B cell (primary cell): Measurements from ENCODE around the gene SGCA.

ENCODE experiments used
- EZH2 ChIP-seq: IDR thresholded peaks from 2 replicates; pipeline ENCODE4 v1.6.1; 2012; ENCODE audit warnings: borderline replicate concordance, low read depth, mild to moderate bottlenecking, moderate library complexity, low read length; ENCODE audit not compliant: insufficient read depth, poor library complexity, severe bottlenecking
- TF ChIP-seq, protein P1 (sequence below): fragments of 200-600 bp; IDR thresholded peaks from one replicate; pipeline ENCODE4 v1.8.0; 2022; ENCODE audit warnings: antibody characterized with exemption, mild to moderate bottlenecking

DNA sequence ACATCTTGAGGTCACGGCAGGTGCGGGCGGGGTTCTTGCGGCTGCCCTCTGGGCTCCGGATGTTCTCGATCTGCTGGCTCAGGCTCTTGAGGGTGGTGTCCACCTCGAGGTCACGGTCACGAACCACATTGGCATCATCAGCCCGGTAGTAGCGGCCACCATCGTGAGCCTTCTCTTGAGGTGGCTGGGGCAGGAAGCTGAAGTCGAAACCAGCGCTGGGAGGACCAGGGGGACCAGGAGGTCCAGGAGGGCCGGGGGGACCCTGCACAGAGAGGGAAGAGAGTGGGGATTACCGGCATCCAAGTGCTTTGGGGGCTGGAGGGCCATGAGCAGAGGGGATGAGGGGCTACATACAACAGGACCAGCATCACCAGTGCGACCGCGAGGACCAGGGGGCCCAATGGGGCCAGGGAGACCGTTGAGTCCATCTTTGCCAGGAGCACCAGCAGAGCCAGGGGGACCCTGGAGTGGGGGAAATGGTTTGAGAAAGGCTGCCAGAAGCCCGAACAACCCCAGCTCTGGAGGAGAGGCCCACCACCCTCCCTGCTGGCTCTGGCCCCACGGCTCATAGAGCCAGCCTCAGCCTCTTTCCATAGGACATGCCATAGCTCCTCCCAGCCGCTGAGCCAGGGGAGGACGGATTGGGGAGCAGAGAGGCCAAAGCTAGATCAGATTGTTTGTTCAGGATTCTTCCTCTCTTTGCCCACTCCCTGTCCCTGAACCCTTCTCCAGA lies 21.0 kb downstream of the SGCA start:
- no peak for TF ChIP-seq EZH2
- TF ChIP-seq, protein P1, sequence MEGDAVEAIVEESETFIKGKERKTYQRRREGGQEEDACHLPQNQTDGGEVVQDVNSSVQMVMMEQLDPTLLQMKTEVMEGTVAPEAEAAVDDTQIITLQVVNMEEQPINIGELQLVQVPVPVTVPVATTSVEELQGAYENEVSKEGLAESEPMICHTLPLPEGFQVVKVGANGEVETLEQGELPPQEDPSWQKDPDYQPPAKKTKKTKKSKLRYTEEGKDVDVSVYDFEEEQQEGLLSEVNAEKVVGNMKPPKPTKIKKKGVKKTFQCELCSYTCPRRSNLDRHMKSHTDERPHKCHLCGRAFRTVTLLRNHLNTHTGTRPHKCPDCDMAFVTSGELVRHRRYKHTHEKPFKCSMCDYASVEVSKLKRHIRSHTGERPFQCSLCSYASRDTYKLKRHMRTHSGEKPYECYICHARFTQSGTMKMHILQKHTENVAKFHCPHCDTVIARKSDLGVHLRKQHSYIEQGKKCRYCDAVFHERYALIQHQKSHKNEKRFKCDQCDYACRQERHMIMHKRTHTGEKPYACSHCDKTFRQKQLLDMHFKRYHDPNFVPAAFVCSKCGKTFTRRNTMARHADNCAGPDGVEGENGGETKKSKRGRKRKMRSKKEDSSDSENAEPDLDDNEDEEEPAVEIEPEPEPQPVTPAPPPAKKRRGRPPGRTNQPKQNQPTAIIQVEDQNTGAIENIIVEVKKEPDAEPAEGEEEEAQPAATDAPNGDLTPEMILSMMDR = no peak
